ENCODE results near the gene NOP9.

Gene NOP9

DNA sequence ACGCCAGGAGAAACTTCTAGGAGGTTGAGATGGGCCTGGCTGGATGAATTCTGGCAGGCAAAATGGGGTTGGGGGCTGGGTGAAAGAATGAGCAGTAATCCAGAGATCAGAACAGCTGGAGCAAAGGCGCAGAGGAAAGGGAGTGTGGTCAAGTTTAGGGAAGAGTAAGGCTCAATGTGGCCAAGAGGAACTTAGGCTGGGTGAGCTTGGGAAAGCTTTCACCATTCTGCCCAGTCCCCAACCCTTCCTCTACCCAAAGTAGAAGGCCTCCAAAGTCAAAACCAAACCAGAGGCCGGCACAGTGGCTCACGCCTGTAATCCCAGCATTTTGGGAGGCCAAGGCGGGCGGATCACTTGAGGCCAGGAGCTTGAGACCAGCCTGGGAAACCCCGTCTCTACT is 18.0 kb upstream of the NOP9 start:
- TF ChIP-seq, protein P1, sequence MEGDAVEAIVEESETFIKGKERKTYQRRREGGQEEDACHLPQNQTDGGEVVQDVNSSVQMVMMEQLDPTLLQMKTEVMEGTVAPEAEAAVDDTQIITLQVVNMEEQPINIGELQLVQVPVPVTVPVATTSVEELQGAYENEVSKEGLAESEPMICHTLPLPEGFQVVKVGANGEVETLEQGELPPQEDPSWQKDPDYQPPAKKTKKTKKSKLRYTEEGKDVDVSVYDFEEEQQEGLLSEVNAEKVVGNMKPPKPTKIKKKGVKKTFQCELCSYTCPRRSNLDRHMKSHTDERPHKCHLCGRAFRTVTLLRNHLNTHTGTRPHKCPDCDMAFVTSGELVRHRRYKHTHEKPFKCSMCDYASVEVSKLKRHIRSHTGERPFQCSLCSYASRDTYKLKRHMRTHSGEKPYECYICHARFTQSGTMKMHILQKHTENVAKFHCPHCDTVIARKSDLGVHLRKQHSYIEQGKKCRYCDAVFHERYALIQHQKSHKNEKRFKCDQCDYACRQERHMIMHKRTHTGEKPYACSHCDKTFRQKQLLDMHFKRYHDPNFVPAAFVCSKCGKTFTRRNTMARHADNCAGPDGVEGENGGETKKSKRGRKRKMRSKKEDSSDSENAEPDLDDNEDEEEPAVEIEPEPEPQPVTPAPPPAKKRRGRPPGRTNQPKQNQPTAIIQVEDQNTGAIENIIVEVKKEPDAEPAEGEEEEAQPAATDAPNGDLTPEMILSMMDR (IDR thresholded peaks at IDR 0.05; ENCODE audit: control insufficient read depth, insufficient read depth, low read depth, low read length, missing control alignments) = no peak
- DNase-seq (ENCODE audit: low read depth) = no peak
- H3K4me3 ChIP-seq (ENCODE audit: control insufficient read depth, low read depth, low read length) = no peak overlapping the region

DNA sequence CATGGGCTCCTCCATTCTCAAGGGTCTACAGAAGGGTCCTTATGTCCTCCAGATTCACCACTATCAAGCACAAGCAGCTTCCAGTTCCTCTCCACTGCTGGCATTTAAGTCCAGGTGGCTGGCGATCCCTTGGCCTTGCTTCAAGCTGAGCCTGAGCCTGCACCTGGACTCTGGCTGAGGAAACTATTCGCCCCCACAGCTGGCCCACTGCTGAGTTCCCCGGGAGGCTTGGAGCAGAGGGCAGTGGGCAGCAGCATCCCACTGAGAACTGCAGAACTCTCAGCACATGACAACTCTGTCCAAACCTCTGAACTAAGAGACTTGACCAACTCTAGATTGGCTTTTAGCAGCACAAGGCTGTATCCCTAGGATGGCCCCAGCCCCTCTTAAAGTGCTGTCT is 16.9 kb upstream of the NOP9 start:
- TF ChIP-seq, protein P1 (IDR thresholded peaks at IDR 0.05; ENCODE audit: control insufficient read depth, insufficient read depth, low read depth, low read length, missing control alignments) = no peak
- H3K4me3 ChIP-seq (ENCODE audit: control insufficient read depth, low read depth, low read length) = no peak overlapping the region
- DNase-seq (ENCODE audit: low read depth) = no peak

DNA sequence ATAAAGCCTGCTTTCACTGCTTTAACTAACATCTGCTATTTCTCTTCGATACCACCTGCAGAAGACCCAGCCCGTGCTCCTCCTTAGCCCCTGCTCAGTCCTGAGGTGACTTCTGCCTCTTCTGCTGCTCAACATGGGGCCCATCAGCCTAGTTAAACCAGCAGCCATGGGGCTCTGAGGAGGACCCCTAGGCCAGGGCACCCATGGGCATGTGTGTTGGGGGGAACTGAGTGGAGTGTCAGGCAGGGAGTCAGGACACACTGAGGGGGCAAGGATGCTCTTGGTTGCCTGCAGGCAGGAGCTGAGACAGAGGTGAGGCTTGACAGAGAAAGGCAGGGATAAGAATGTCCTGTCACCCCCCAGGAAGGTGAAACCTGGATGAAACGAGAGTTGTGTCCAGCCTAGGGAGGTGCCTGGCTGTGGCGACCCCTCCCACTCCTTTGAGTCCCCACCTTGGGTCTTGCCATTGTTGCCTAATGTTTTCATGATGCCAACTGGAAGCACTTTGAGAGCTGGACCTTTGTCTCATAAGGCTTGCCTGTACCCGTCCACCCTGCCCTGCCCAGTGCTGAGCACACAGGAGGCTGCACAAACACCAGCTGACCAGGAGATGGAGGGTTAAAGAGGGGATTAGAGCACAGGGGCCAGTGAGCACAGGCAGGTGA is 15.7 kb upstream of the NOP9 start:
- TF ChIP-seq, protein P1 (IDR thresholded peaks at IDR 0.05; ENCODE audit: control insufficient read depth, insufficient read depth, low read depth, low read length, missing control alignments) = no peak
- no peak for DNase-seq (ENCODE audit: low read depth)
- no peak overlapping the region for H3K4me3 ChIP-seq (ENCODE audit: control insufficient read depth, low read depth, low read length)

DNA sequence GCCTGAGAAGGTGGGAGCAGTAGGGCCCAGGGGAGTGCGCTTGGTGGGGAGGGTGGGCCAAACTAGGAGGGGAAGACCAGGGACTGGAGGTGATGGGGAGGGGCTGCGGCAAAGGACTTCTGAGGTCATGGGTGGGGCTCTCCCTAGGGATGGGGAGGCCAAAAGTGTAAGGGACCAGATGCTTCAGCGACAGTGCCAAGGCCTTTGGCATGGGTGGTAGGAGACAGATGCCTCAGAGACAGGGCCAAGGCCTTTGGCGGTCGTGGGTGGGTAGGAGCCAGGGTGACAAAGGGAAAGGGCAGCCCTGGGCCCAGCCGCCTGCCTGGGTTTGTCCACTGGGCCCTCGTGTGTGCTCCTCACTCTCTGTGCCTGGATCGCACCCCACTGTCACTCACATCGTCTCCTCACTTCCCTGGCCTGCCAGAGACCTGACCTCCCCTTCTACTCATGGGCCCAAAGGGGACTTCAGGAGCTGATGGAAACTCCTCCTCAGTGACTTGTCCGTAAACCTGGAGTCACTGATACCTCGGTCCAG is 15.1 kb upstream of the NOP9 start:
- no peak overlapping the region for H3K4me3 ChIP-seq (ENCODE audit: control insufficient read depth, low read depth, low read length)
- DNase-seq (ENCODE audit: low read depth) = no peak
- TF ChIP-seq, protein P1 (IDR thresholded peaks at IDR 0.05; ENCODE audit: control insufficient read depth, insufficient read depth, low read depth, low read length, missing control alignments) = no peak

DNA sequence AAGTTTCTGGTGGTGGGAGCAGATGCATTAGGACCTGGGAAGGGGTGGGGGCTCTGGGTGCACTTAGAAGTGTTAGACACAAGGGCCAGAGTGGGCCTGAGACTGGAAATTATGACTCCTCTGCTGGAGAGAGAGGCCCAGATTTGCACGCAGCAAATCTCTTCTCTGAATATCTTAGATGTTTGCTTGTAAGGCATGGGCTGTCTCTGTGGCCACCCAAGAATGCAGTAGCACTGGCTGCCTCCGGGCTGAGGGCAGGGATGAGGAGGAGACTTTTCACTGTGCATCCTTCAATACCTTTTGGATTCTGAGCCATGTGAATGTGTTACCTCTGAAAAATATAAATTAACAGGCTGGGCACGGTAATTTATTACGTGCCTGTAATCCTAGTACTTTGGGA is 14.3 kb upstream of the NOP9 start:
- H3K4me3 ChIP-seq (ENCODE audit: control insufficient read depth, low read depth, low read length) = no peak overlapping the region
- DNase-seq (ENCODE audit: low read depth) = no peak
- TF ChIP-seq, protein P1 (IDR thresholded peaks at IDR 0.05; ENCODE audit: control insufficient read depth, insufficient read depth, low read depth, low read length, missing control alignments) = no peak

DNA sequence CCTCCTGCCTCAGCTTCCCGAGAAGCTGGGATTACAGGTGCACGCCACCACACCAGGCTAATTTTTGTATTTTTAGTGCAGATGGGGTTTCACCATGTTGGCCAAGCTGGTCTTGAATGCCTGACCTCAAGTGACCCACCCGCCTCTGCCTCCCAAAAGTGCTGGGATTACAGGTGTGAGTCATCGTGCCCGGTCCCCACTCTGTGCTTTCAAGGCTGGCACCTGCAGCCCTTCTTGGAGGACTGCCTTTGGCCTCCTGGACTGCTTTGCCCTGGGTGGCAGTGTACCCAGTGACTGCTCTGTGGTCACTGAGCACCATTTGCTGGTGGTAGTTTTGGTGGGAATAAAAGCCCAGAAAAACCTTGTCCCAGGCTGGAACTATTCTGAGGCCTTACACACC is 12.7 kb upstream of the NOP9 start:
- TF ChIP-seq, protein P1 (IDR thresholded peaks at IDR 0.05; ENCODE audit: control insufficient read depth, insufficient read depth, low read depth, low read length, missing control alignments) = no peak
- DNase-seq (ENCODE audit: low read depth) = no peak

More for the DNA sequence above, 12.7 kb upstream of the NOP9 start:
- H3K4me3 ChIP-seq (ENCODE audit: control insufficient read depth, low read depth, low read length) = no peak overlapping the region

Measured in AG09309 (cell line).